ENCODE results near the gene ASXL2.

- TF ChIP-seq CTCF (IDR thresholded peaks at IDR 0.05) (no peak), POLR2A (IDR thresholded peaks at IDR 0.05) (no peak)
Measured at GRCh38 chr2:25742501-25742900, 135.8 kb downstream of the ASXL2 start.
